Measurements from ENCODE around the gene NEB.
"Not testable (repeated sequence)": the region's sequence is repeated elsewhere in the genome, so short reads cannot be mapped to it uniquely, and the experiment has no call there.

Gene NEB

DNA sequence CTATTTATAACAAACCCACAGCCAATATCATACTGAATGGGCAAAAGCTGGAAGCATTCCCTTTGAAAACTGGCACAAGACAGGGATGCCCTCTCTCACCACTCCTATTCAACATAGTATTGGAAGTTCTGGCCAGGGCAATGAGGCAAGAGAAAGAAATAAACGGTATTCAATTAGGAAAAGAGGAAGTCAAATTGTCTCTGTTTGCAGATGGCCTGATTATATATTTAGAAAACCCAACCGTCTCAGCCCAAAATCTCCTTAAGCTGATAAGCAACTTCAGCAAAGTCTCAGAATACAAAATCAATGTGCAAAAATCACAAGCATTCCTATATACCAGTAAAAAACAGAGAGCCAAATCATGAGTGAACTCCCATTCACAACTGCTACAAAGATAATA lies 176.4 kb downstream of the NEB start:
- not testable (repeated sequence) for DNase-seq (ENCODE audit: low spot score)

- no peak for DNase-seq (ENCODE audit: low spot score)
Observed at GRCh38 chr2:151556121-151556520, 178.2 kb downstream of the NEB start.

DNA sequence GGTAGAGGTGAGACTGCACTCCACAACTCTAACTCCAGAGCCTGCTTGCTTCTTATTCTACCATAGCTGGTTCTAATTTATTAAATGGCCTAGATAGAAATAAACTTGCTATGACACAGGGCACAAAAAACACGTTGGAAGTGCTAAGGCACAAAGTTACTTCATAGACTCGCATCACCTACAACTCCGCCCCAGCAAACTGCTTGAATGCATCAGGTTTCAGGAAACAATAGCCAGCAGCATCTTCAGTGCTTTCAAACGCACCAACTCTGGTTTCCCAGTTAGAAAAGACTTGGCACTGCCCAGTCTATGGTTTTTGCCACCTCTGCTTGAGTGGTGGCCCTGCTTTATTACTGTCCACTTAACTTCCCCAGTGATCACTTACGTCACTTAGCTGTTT lies 182.0 kb downstream of the NEB start:
- DNase-seq (ENCODE audit: low spot score): no peak

DNA sequence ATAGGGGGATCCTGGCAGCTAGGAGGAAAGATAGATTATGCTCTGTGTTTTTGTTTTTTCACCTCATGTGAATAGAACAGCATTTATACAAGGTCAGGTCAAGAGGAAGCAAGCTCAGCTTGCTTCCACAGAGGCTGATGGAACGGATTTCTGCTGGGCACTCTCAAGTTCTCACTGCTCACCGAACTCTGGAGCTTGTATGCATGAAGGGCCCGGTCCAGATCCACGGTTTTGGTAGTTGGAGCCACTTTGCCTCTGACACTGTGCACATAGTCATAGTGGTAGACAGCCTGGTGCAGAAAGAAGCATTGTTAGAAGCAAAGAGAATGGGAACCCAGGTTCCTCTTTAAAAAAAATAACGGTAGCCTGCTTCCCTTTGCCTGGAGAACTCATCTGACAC lies 182.7 kb downstream of the NEB start:
- DNase-seq (ENCODE audit: low spot score): no peak

DNA sequence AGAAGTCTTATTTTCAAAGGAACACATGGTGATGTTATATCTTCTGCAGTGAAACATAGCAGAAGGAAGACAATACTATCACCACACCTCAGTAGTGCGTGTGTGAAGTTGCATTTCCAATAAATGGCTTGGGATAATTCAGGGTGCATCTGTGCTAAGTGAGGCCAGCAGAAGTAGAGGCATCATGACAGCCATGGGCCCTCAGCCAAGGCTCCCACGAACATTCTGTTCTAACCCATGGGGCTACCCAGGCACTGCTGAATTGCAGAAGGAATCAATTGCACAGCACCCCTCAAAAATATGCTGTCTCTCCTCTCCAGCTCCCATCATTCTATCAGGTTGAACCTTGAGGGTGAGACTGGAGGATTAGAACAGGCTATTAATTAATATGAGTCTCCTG lies 185.1 kb downstream of the NEB start:
- DNase-seq (ENCODE audit: low spot score): no peak

- no peak for DNase-seq (ENCODE audit: low spot score)
Observed at GRCh38 chr2:151544449-151544848, 189.8 kb downstream of the NEB start.

- DNase-seq (ENCODE audit: low spot score): no peak
Observed at GRCh38 chr2:151543876-151544275, 190.4 kb downstream of the NEB start.

DNA sequence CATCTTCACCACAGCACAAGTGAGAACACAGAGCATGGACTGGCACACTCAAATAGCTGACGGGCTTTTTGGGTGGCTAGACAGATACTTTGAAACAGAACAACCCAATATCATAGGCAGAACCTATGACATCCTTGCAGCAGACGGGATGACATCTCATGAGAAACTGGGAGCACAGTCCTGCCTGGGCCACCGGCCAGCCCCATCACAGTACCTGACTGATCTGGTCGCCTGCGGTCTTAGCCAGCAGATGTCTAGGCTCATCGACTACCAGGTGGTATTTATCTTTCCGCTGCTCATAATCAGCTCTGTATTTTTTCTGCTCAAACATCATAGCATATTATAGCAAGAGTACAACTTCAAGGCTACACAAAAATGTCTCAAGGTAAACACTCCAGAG lies 200.3 kb downstream of the NEB start:
- DNase-seq (ENCODE audit: low spot score): no peak

DNA sequence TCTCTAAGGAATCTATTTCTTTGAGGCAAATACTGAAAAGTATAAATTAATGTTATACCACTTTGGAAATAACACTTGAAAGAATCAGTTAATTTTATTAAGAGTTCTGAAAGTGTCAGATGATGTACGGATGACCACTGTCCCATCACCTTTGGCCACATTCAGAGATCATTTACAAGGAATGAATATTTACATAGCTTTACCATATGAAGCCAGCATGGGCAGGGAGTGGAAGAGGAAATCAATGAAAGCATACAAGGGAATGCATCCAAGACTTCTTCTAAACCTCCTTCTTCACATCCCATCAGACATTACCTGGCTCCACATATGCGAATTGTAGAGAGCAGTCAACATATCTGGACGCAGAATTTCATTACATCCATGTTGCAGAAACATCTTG lies 201.1 kb downstream of the NEB start:
- no peak for DNase-seq (ENCODE audit: low spot score)

DNA sequence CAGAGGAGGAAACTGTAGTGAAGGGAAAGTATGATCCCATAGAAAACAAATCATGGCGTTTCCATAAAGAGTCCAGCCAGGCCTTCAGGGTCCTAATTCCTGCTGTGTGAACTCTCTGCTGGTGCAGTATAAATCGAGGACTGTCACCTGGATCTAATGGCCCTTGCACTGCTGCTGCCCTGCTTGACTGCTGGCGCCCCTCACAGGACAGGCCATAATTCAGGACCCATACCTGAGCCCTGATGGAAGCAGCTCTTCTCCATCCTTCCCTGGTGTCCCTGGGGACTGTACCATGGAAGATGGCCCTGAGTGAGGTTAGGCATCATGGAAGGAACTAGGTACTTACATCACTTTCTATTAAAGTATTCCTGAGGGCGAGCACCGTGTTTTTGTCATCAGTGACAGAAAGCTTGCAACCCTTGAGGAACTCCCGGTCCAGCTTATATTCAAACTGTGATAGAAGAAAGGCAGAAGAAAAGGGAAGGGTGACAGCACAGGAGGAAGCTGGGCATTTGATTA lies 207.6 kb downstream of the NEB start:
- DNase-seq (ENCODE audit: low spot score): no peak

GRCh38 chr2:151525821-151526373 lies 208.4 kb downstream of the NEB start:
- DNase-seq (ENCODE audit: low spot score): no peak

DNA sequence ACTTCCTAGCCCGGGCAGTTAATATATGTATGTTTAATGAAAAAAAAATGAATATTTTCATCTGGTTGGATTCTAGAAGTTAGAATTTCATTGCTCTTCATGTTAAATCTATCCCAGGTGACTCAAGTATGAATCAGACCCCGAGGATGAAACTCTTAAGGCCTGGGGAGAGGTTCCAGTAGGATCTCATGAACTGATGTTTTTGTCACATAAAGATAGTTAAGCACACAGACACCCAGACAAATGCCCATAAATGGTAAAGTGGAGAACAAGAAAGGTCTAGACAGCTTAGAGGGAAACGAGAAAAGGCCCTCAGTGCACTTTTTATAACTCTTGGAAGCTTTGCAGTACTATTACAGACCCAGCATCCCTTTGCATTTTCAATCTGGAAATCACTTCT lies 210.4 kb downstream of the NEB start:
- no peak for DNase-seq (ENCODE audit: low spot score)

DNA sequence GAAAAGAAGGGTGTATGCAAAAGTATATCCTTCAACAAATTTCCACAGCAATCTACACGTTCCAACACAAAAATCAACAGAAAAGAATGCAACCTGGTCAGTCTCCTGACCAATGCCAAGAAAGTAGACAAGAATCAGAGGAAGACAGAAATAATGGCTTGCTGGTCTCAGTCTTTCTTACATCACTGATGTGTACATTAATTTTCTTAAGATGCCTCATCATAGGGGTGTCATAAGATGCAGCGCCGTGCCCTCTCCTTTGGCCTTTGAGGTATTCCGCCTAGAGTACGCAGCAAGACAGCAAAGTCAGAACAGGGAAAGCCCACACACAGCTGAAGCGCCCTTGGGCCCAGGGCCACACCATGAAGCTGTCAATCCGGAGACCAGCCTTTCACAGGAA lies 211.7 kb downstream of the NEB start:
- no peak for DNase-seq (ENCODE audit: low spot score)

GRCh38 chr2:151520976-151521375 lies 213.3 kb downstream of the NEB start:
- DNase-seq (ENCODE audit: low spot score): no peak

DNA sequence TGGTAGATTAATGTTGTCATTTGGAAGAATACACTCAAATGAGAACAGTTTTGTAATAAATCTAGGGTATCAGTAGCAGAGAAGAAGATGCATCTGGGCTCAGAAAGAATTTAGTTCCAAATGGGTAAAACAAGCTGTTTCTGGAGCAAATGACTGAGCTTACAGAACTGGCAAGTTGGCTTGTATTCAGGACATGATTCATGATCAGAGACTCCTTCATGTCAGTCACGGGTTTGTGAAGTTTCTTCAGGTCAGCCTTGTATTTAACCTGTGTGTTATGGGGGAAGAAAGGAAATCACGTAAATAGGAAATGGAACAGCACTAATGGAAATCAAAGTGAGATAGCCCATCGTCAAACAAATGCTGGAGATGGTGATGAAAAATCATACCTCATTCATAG lies 215.5 kb downstream of the NEB start:
- no peak for DNase-seq (ENCODE audit: low spot score)

DNA sequence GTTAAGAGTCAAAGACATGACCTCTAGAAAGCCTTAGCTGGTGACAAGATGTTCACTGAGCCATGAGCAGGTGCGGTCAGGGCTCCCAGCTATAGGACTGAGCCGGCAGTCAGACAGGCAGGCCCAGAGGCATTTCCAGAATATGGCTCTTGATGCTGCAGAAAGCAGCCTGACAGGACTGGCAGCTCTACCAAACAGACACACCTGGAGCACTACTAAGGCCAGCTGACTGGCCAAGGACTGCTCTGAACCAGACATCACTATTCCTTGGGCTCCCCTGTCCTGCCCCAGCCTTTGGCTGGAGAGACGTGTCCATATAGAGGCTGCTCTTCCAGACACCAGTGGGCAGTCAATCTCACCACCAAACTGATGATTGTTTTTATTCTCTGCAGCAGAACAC lies 225.8 kb downstream of the NEB start:
- DNase-seq (ENCODE audit: low spot score): no peak

GRCh38 chr2:151506170-151506569 lies 228.1 kb downstream of the NEB start:
- DNase-seq (ENCODE audit: low spot score): no peak

- no peak for DNase-seq (ENCODE audit: low spot score)
Observed at GRCh38 chr2:151498178-151498577, 236.1 kb downstream of the NEB start.

DNA sequence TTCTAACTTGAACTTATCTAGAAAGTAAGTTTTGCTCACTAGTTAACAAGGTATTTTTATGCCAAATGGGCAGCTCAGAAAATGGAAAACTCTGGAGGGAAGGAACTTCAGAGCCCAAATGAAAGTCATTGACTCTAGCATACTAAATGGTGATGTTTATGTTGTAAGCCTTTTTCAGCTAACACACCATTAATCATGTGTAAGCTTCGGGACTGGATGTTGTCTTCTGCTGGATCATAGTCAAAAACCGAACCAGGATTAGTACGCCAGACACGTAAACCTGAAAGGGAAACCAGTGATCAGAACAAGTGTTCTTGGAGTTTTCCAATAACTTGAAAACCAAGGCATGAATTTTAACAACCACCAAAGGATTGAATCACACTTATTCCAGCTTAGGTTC lies 242.8 kb downstream of the NEB start:
- DNase-seq (ENCODE audit: low spot score): no peak

DNA sequence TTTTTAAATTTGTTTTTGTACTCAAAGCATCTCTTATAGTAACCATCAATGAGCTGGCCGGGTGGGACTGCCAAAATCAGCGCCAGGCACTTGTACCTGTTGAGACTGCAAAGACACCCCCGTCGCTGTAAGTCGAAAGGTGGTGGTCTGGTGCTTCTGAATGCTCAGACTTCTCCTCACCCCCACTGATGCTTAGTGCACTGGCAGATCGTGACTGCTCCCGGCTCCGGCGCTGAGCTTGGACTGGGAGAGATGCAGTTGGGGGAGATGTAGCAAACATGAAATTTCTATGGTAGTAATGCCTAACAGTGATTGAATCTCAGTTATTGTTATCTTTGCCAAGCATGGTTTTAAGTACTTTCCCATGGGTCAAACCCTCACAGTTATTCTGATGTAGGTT lies 244.0 kb downstream of the NEB start:
- DNase-seq (ENCODE audit: low spot score): no peak

DNA sequence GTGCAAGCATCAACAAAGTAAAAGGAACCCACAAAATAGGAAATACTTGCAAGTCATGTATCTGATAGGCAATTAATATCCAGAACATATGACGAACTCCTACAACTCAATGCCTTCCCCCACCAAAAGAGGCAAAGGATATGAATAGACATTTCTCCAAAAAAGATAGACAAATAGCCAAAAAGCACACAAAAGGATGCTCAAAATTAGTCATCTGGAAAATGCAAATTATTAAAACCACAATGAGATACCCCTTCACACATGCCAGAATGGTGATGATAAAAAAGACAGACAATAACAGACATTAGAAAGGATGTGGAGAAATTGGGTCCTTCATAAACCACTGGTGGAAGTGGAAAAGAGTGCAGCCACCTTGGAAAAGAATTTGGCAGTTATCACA lies 248.2 kb downstream of the NEB start:
- DNase-seq (ENCODE audit: low spot score): no peak

DNA sequence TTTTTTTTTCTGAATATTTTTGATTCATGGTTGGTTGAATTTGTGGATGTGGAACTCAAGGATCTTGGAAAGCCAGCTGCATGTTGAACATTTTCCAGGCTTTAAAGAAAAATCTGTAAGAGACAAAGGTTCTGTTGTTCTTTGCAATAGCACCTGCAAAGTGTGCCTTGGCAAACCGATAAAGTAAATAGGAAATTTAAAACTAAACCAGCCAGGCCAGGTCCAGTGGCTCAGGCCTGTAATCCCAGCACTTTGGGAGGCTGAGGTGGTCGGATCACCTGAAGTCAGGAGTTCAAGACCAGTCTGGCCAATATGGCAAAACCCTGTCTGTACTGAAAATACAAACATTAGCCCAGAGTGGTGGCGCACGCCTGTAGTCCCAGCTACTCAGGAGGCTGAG lies 250.2 kb downstream of the NEB start:
- no peak for DNase-seq (ENCODE audit: low spot score)

- no peak for DNase-seq (ENCODE audit: low spot score)
Observed at GRCh38 chr2:151483546-151483945, 250.7 kb downstream of the NEB start.

DNA sequence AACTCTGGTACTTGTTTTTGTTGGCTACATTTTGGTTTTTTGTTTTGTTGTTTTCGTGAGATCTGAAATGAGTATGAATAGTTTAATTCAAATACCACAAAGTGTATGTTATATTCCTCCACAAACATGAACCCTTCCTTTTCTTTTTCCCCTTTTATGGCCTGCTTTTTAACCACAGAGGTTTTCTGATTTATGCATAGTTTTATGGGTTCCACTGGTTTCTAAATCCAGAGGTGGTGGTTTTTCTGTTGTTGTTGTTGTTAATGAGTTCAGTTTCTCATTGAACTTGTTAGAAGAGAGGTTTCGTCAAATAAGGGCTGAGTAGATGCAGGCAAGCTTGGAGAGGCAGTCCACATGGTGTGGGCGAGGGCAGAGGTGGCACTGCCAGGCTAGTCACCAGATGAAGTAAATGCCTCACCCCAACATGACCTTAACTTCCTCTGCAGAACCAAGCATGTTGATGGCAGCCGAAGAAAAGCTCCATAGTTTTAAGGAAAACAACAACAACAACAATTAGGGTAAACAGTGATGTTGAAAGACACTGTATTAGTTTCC lies 252.0 kb downstream of the NEB start:
- no peak for DNase-seq (ENCODE audit: low spot score)

Measured in CD4-positive, alpha-beta T cell treated with Interleukin-6 at 100 ng/mL for 8 hours (primary cell).